HCT116 (cell line): ENCODE results near the gene RASGEF1B. TPM values are rescaled to one million over a fixed set of nuclear protein-coding genes. Genes with fewer than 3 reads are reported as not detected.

Source experiments
- ATAC-seq: fragments of 200-7000 bp; cut with Tn5 transposase; 2 replicates; pipeline ENCODE4 v1.9.1; 2020; ENCODE audit warnings: mild to moderate bottlenecking, moderate library complexity
- BruUV-seq: library from RNA; stranded (reverse); fragments of 400-500 nt; replicated peaks from 2 replicates; lab custom pipeline; 2021; lab: Mats Ljungman, UMichigan
- CTCF ChIA-PET: fragments of 300-600 bp; sonication (Branson Sonifier 250); formaldehyde crosslinking; loops from one replicate; lab custom pipeline; 2021; ENCODE audit warnings: antibody characterized with exemption; lab: Charles Lee
- POLR2A ChIA-PET: fragments of 300-600, 350-600 bp; sonication (Branson Sonifier 250); formaldehyde crosslinking; loops from one replicate; lab custom pipeline; 2021; ENCODE audit warnings: antibody characterized with exemption; lab: Charles Lee
- RAD21 ChIA-PET, 2 experiments: fragments of 300-600 bp; sonication (Branson Sonifier 250); formaldehyde crosslinking; loops; one replicate each; lab custom pipeline; 2023; ENCODE audit warnings: low total read pairs in 2 of 2; ENCODE audit not compliant: uncharacterized antibody in 2 of 2, unreplicated experiment in 2 of 2, low non-redundant PET in 1 of 2; lab: Charles Lee
- DNase-seq: peaks from one replicate; pipeline ENCODE4 v3.0.0-alpha.2; 2010; ENCODE audit warnings: low read depth, low spot score
- H2AFZ ChIP-seq: fragments of 200-600 bp; shearing (Covaris generic), sonication (generic); 2 replicates; pipeline ENCODE4 v1.6.1; 2017; ENCODE audit warnings: low read depth, mixed run types, mixed read lengths, antibody characterized with exemption, low read length; ENCODE audit not compliant: poor library complexity, severe bottlenecking
- H3K27ac ChIP-seq: 2 replicates; pipeline ENCODE4 v1.5.1; 2012; ENCODE audit warnings: low read depth, low read length
- H3K27me3 ChIP-seq: fragments of 200-600 bp; sonication (generic); 2 replicates; pipeline ENCODE4 v1.6.1; 2016; ENCODE audit warnings: mixed run types, low read length, mixed read lengths; ENCODE audit not compliant: insufficient read depth
- H3K36me3 ChIP-seq, 2 experiments: fragments of 200-500 bp in 1 of 2; fragments of 200-600 bp in 1 of 2; sonication (Bioruptor generic) in 1 of 2; sonication (generic) in 1 of 2; 2 replicates each; pipeline versions ENCODE4 v1.5.1 to v1.6.1; 2014 to 2016; ENCODE audit warnings: low read length in 2 of 2, inconsistent platforms in 1 of 2, mixed read lengths in 1 of 2, mixed run types in 1 of 2; ENCODE audit not compliant: insufficient read depth in 2 of 2, control insufficient read depth in 1 of 2
- H3K4me1 ChIP-seq, 2 experiments: fragments of 200-600 bp in 1 of 2; sonication (generic) in 1 of 2; 2 replicates each; pipeline versions ENCODE4 v1.5.1 to v1.6.1; 2012 to 2017; ENCODE audit warnings: low read length in 2 of 2, inconsistent platforms in 1 of 2, mild to moderate bottlenecking in 1 of 2, mixed read lengths in 1 of 2, mixed run types in 1 of 2, moderate library complexity in 1 of 2; ENCODE audit not compliant: insufficient read depth in 2 of 2, control insufficient read depth in 1 of 2
- H3K4me2 ChIP-seq: fragments of 200-600 bp; sonication (generic); 2 replicates; pipeline ENCODE4 v1.6.1; 2017; ENCODE audit warnings: mixed run types, low read length, mixed read lengths
- H3K4me3 ChIP-seq, 2 experiments: fragments of 200-600 bp in 1 of 2; sonication (generic) in 1 of 2; replicated peaks in 1 of 2; 2 replicates each; pipeline ENCODE4 v1.5.1; 2011 to 2016; ENCODE audit warnings: low read length in 2 of 2, control low read depth in 1 of 2, low read depth in 1 of 2, mild to moderate bottlenecking in 1 of 2, mixed read lengths in 1 of 2, mixed run types in 1 of 2
- H3K79me2 ChIP-seq: fragments of 200-600 bp; sonication (generic); 2 replicates; pipeline ENCODE4 v1.6.1; 2017; ENCODE audit warnings: mild to moderate bottlenecking, mixed run types, low read length, moderate library complexity, mixed read lengths; ENCODE audit not compliant: insufficient read depth
- H3K9ac ChIP-seq: fragments of 200-600 bp; sonication (generic); 2 replicates; pipeline ENCODE4 v1.6.1; 2016; ENCODE audit warnings: low read length, mixed read lengths
- H3K9me2 ChIP-seq: fragments of 200-600 bp; sonication (generic), shearing (Covaris generic); 2 replicates; pipeline ENCODE4 v1.6.1; 2017; ENCODE audit warnings: mixed run types, mild to moderate bottlenecking, moderate library complexity; ENCODE audit not compliant: insufficient read depth
- H3K9me3 ChIP-seq, 2 experiments: fragments of 200-500 bp in 1 of 2; fragments of 200-600 bp in 1 of 2; sonication (Bioruptor generic) in 1 of 2; sonication (generic) in 1 of 2; 2 replicates each; pipeline ENCODE4 v1.6.1; 2014 to 2017; ENCODE audit warnings: low read length in 2 of 2, mixed read lengths in 2 of 2, inconsistent platforms in 1 of 2, low read depth in 1 of 2, mild to moderate bottlenecking in 1 of 2, mixed run types in 1 of 2, moderate library complexity in 1 of 2; ENCODE audit not compliant: control insufficient read depth in 1 of 2, insufficient read depth in 1 of 2
- H4K20me1 ChIP-seq: fragments of 200-600 bp; sonication (generic), shearing (Covaris generic); 2 replicates; pipeline ENCODE4 v1.6.1; 2017; ENCODE audit warnings: mixed run types, mild to moderate bottlenecking, moderate library complexity; ENCODE audit not compliant: insufficient read depth
- FOSL1 ChIP-seq: IDR thresholded peaks from 2 replicates; pipeline ENCODE4 v1.6.1; 2012; ENCODE audit warnings: low read depth
- REST ChIP-seq: IDR thresholded peaks from 2 replicates; pipeline ENCODE4 v1.6.1; 2012; ENCODE audit warnings: low read depth
- intact Hi-C: fragments of 100-400 bp; cut with micrococcal nuclease; formaldehyde crosslinking; loops from 2 replicates; pipeline ENCODE4 v1.10.0; 2022
- total RNA-seq: library from RNA; stranded (reverse); gene quantifications from one replicate; pipeline ENCODE4 v1.2.1, GENCODE V29; 2021; ENCODE audit not compliant: unreplicated experiment
- TF ChIP-seq, protein P1 (sequence below), 3 experiments: fragments of 200-600 bp in 1 of 3; sonication (generic) in 1 of 3; IDR thresholded peaks in 2 of 3; conservative IDR thresholded peaks in 1 of 3; 2 replicates each; pipeline ENCODE4 v1.5.1; 2012 to 2017; ENCODE audit warnings: low read depth in 2 of 3, low read length in 2 of 3, antibody characterized with exemption in 1 of 3, borderline replicate concordance in 1 of 3, control low read depth in 1 of 3, mild to moderate bottlenecking in 1 of 3, mixed read lengths in 1 of 3, mixed run types in 1 of 3, moderate library complexity in 1 of 3; ENCODE audit not compliant: insufficient read depth in 1 of 3
- TF ChIP-seq, protein P2 (sequence below): IDR thresholded peaks from 2 replicates; pipeline ENCODE4 v1.6.1; 2012

The RASGEF1B gene
- total RNA-seq, 1 experiment from 2014 or later = 0.25 TPM

GRCh38 chr4:81432825-81433224 lies 38.9 kb downstream of the RASGEF1B start (continued):
- TF ChIP-seq REST = no peak
- TF ChIP-seq, protein P1, sequence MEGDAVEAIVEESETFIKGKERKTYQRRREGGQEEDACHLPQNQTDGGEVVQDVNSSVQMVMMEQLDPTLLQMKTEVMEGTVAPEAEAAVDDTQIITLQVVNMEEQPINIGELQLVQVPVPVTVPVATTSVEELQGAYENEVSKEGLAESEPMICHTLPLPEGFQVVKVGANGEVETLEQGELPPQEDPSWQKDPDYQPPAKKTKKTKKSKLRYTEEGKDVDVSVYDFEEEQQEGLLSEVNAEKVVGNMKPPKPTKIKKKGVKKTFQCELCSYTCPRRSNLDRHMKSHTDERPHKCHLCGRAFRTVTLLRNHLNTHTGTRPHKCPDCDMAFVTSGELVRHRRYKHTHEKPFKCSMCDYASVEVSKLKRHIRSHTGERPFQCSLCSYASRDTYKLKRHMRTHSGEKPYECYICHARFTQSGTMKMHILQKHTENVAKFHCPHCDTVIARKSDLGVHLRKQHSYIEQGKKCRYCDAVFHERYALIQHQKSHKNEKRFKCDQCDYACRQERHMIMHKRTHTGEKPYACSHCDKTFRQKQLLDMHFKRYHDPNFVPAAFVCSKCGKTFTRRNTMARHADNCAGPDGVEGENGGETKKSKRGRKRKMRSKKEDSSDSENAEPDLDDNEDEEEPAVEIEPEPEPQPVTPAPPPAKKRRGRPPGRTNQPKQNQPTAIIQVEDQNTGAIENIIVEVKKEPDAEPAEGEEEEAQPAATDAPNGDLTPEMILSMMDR (IDR thresholded peaks at IDR 0.05 in 2 of 3, conservative IDR thresholded peaks at IDR 0.05 in 1 of 3; ENCODE audit: borderline replicate concordance in 1 of 3, insufficient read depth in 1 of 3, low read depth in 2 of 3, low read length in 2 of 3) = no peak
- TF ChIP-seq, protein P2, sequence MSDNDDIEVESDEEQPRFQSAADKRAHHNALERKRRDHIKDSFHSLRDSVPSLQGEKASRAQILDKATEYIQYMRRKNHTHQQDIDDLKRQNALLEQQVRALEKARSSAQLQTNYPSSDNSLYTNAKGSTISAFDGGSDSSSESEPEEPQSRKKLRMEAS = no peak

DNA sequence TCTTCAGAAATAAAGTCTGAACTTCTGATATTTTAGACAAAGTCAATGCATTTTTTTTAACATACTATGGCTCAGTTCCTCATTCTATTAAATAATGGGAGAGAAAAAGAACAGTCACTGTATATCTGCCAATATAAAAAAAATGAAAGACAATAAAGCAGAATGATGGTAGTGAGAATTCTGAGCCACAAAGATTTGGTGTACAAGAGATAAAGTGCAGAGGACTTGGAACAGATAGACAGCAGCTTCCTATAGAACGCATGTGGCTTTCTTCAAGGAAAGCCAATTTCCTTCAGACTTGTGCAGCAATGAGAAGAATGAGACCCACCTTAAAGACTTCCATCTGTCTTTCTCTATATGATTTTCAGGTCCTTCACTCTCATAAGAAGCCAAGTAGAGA lies 39.7 kb downstream of the RASGEF1B start:
- ChIA-PET POLR2A (no interaction called here), CTCF (no interaction called here), RAD21 (no interaction called here)
- H3K9me3 ChIP-seq = no peaks in the 10 kb centered on the region
- no peaks in the 10 kb centered on the region for H3K36me3 ChIP-seq
- no peaks in the 10 kb centered on the region for H3K9me2 ChIP-seq
- no peak for DNase-seq
- no peak overlapping the region for H2AFZ ChIP-seq
- no peak overlapping the region for H3K4me2 ChIP-seq
- peaks cover 3% of the 10 kb centered on the region for H3K27me3 ChIP-seq
- H3K4me1 ChIP-seq = no peaks in the 10 kb centered on the region
- H4K20me1 ChIP-seq = no peaks in the 10 kb centered on the region
- no peak for ATAC-seq
- H3K4me3 ChIP-seq = no peak overlapping the region
- no peak overlapping the region for H3K27ac ChIP-seq
- no TSS peak for BruUV-seq
- TF ChIP-seq FOSL1 = no peak
- no peaks in the 10 kb centered on the region for H3K79me2 ChIP-seq
- intact Hi-C loops = no loop called here
- H3K9ac ChIP-seq = no peak overlapping the region
